ENCODE results near the gene HBQ1. TPM values are rescaled to one million over a fixed set of nuclear protein-coding genes. Genes with fewer than 3 reads are reported as not detected.
"Not testable (repeated sequence)": the region's sequence is repeated elsewhere in the genome, so short reads cannot be mapped to it uniquely, and the experiment has no call there.

HBQ1 gene
- total RNA-seq, 1 experiment from 2014 or later, result 1.5 TPM

DNA sequence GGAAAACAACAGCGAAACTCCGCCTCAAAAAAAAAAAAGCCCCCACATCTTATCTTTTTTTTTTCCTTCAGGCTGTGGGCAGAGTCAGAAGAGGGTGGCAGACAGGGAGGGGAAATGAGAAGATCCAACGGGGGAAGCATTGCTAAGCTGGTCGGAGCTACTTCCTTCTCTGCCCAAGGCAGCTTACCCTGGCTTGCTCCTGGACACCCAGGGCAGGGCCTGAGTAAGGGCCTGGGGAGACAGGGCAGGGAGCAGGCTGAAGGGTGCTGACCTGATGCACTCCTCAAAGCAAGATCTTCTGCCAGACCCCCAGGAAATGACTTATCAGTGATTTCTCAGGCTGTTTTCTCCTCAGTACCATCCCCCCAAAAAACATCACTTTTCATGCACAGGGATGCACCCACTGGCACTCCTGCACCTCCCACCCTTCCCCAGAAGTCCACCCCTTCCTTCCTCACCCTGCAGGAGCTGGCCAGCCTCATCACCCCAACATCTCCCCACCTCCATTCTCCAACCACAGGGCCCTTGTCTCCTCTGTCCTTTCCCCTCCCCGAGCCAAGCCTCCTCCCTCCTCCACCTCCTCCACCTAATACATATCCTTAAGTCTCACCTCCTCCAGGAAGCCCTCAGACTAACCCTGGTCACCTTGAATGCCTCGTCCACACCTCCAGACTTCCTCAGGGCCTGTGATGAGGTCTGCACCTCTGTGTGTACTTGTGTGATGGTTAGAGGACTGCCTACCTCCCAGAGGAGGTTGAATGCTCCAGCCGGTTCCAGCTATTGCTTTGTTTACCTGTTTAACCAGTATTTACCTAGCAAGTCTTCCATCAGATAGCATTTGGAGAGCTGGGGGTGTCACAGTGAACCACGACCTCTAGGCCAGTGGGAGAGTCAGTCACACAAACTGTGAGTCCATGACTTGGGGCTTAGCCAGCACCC is 5.0 kb upstream of the HBQ1 start:
- no peak for DNase-seq (ENCODE audit: extremely low read depth, low read depth)

DNA sequence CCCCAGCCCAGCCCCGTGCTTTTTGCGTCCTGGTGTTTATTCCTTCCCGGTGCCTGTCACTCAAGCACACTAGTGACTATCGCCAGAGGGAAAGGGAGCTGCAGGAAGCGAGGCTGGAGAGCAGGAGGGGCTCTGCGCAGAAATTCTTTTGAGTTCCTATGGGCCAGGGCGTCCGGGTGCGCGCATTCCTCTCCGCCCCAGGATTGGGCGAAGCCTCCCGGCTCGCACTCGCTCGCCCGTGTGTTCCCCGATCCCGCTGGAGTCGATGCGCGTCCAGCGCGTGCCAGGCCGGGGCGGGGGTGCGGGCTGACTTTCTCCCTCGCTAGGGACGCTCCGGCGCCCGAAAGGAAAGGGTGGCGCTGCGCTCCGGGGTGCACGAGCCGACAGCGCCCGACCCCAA is 4.3 kb upstream of the HBQ1 start:
- DNase-seq (ENCODE audit: extremely low read depth, low read depth), result not testable (repeated sequence)

DNA sequence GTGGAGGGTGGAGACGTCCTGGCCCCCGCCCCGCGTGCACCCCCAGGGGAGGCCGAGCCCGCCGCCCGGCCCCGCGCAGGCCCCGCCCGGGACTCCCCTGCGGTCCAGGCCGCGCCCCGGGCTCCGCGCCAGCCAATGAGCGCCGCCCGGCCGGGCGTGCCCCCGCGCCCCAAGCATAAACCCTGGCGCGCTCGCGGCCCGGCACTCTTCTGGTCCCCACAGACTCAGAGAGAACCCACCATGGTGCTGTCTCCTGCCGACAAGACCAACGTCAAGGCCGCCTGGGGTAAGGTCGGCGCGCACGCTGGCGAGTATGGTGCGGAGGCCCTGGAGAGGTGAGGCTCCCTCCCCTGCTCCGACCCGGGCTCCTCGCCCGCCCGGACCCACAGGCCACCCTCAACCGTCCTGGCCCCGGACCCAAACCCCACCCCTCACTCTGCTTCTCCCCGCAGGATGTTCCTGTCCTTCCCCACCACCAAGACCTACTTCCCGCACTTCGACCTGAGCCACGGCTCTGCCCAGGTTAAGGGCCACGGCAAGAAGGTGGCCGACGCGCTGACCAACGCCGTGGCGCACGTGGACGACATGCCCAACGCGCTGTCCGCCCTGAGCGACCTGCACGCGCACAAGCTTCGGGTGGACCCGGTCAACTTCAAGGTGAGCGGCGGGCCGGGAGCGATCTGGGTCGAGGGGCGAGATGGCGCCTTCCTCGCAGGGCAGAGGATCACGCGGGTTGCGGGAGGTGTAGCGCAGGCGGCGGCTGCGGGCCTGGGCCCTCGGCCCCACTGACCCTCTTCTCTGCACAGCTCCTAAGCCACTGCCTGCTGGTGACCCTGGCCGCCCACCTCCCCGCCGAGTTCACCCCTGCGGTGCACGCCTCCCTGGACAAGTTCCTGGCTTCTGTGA is 3.5 kb upstream of the HBQ1 start, which contains the start of gene HBA1:
Gene HBA1 (plus strand): TSS at position 204 of the 906 bp plus-strand sequence. CDS start 37 bp downstream, at position 241.
- DNase-seq (ENCODE audit: extremely low read depth, low read depth), result not testable (repeated sequence)

DNA sequence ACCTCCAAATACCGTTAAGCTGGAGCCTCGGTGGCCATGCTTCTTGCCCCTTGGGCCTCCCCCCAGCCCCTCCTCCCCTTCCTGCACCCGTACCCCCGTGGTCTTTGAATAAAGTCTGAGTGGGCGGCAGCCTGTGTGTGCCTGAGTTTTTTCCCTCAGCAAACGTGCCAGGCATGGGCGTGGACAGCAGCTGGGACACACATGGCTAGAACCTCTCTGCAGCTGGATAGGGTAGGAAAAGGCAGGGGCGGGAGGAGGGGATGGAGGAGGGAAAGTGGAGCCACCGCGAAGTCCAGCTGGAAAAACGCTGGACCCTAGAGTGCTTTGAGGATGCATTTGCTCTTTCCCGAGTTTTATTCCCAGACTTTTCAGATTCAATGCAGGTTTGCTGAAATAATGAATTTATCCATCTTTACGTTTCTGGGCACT is 2.9 kb upstream of the HBQ1 start:
- no peak for DNase-seq (ENCODE audit: extremely low read depth, low read depth)

DNA sequence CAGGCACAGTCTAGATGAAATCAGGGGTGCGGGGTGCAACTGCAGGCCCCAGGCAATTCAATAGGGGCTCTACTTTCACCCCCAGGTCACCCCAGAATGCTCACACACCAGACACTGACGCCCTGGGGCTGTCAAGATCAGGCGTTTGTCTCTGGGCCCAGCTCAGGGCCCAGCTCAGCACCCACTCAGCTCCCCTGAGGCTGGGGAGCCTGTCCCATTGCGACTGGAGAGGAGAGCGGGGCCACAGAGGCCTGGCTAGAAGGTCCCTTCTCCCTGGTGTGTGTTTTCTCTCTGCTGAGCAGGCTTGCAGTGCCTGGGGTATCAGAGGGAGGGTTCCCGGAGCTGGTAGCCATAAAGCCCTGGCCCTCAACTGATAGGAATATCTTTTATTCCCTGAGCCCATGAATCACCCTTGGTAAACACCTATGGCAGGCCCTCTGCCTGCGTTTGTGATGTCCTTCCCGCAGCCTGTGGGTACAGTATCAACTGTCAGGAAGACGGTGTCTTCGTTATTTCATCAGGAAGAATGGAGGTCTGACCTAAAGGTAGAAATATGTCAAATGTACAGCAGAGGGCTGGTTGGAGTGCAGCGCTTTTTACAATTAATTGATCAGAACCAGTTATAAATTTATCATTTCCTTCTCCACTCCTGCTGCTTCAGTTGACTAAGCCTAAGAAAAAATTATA is 2.1 kb upstream of the HBQ1 start:
- DNase-seq (ENCODE audit: extremely low read depth, low read depth), result no peak

DNA sequence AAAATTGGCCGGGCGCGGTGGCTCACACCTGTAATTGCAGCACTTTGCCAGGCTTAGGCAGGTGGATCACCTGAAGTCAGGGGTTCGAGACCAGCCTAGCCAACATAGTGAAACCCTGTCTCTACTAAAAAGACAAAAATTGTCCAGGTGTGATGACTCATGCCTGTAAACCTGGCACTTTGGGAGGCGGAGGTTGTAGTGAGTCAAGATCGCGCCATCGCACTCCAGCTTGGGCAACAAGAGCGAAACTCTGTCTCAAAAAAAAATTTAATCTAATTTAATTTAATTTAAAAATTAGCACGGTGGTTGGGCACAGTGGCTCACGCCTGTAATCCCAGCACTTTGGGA is 1.6 kb upstream of the HBQ1 start:
- no peak for DNase-seq (ENCODE audit: extremely low read depth, low read depth)

DNA sequence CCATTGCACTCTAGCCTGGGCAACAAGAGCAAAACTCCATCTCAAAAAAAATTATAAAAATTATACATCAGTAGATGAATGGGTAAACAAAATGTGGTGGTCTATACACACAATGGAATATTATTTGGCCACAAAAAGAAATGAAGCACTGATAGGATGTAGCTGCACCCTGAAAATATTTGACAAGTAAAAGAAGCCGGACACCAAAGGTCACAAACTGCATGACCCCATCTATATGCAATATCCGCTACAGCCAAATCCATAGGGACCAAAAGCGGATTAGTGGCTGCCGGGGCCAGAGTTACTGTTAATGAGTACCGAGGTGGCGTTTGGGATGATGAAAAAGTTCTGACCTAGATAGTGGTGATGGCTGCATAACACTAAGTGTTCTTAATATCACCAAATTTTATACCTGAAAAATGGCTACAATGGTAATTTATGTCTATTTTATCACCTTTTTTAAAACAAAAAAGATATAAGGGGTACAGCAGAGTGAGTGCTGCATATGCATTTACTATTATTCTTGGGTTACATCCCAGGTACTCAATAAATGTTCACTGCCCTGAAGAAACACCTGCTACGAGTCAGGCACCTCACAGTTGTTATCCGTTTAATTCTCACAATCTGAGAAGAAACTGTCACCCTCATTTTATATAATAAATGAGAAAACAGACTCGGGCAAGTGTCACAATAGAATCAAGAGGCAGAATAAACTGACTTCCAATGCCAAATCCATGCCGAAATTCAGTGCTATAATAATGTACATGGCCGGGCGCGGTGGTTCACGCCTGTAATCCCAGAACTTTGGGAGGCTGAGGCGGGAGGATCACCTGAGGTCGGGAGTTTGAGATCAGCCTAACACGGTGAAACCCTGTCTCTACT is 807 bp upstream of the HBQ1 start:
- DNase-seq (ENCODE audit: extremely low read depth, low read depth), result no peak

DNA sequence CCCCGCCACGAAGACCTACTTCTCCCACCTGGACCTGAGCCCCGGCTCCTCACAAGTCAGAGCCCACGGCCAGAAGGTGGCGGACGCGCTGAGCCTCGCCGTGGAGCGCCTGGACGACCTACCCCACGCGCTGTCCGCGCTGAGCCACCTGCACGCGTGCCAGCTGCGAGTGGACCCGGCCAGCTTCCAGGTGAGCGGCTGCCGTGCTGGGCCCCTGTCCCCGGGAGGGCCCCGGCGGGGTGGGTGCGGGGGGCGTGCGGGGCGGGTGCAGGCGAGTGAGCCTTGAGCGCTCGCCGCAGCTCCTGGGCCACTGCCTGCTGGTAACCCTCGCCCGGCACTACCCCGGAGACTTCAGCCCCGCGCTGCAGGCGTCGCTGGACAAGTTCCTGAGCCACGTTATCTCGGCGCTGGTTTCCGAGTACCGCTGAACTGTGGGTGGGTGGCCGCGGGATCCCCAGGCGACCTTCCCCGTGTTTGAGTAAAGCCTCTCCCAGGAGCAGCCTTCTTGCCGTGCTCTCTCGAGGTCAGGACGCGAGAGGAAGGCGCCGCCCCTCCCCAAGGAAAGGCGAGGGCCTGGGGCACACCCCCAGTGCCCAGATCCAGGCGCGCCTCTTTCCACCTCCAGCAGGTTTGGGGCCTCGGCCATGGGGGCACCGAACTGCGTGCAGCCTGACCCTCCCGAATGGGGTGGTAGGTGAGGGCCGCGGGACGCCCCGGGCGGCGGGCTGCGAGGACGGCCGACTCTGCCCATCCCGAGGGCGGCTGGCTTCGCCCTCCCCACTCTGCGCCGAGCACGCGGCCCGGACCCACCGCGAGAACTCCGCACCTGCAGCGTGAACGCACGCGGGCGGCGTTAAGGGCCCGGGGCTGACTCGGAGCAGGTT is 664 bp downstream of the HBQ1 start:
- peak; percentile 70 for DNase-seq (ENCODE audit: extremely low read depth, low read depth)

DNA sequence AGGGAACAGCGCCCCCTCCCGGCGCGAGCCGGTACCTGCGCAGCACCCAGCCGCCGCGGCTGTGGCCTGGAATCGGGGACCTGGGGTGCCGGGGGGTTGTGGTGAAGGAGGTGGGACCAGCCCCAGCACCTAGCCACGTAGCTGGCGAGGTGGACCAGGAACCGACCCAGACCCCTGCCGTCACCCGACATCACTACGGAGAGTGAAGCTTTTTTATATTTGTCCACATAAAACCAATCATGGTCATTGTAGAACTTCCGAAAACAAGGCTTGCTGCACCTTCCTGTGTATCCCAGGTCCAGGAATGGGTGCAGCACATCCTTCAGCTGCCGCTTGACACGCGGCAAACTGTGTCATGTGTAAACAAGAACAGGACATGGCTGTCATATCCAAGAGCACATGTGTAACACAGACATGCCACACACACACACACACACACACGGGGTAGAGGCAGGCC is 1.3 kb downstream of the HBQ1 start:
- no peak for DNase-seq (ENCODE audit: extremely low read depth, low read depth)

DNA sequence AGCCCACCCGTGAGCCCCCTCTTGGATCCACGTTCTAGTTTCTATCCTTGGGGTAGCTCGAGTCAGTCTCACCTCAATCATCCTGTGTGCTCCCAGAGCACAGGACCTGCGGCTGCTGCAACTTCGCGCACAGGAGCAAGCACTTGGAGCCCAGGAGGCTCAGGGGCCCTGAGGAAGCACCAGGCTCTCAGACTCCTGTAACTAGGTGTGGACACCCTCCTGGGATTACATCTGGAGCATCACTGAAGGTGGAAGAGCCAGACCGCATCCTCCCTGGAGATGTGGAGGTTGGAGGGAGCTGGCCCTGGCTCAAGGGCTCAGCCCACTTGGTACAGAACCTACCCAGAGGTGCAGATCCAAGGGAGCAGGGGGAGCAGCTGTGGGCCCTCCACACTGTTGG is 2.7 kb downstream of the HBQ1 start:
- DNase-seq (ENCODE audit: extremely low read depth, low read depth), result no peak

DNA sequence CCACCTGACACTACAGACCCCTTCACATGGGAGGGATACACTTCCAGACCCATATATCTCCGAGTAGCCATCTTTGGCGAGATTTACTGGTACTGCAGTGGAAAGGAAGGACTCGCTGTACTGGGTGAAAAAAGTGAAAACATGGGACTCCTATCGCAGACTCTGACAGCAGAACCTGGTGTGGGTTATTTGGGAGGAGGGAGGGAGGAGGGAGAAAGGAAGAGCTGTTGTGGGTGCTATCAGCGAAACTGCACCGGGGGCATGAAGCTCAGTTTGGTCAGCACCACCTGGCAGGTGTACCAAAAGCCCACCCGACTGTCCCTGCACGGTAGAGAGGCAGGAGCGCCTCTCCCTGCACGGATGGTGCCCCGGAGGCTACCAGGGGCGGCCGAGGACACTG is 5.0 kb downstream of the HBQ1 start:
- DNase-seq (ENCODE audit: extremely low read depth, low read depth), result no peak

DNA sequence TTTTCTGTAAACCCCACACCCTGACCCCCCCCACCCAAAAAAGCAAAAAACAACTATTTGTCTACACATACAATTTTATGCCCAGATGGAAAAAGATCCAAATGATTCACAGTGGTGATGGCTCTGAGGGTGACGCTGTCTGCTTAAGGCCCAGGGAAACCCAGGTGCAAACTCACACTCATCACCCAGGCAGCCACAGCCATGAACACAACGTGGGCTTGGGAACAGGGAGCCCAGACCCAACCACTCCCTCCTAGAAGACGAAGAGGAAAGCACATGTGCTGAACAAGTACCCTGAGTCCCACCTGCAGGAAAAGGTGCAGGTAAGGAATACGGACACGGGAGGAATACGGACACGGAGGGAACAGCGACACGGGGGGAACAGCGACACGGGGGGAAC is 5.4 kb downstream of the HBQ1 start:
- DNase-seq (ENCODE audit: extremely low read depth, low read depth), result no peak

DNA sequence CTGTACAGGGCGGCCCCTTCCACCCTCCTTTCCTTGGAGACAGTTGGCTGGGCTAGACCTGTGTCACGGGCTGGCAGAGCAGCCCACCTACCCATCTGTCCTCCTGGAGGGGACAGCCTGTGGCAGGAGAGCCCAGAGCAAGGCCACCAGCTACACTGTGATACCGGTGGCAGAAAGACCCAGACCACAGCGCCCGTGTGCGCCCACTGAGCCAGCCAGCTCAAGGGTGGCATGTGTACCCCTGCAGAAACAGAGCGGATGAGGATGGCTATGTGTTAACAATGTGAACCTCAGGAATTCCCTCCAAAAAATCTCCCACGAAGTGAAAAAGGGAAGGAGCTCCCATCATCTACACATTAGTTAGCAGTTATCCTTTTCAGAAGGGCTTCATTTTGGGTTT is 7.1 kb downstream of the HBQ1 start:
- no peak for DNase-seq (ENCODE audit: extremely low read depth, low read depth)

DNA sequence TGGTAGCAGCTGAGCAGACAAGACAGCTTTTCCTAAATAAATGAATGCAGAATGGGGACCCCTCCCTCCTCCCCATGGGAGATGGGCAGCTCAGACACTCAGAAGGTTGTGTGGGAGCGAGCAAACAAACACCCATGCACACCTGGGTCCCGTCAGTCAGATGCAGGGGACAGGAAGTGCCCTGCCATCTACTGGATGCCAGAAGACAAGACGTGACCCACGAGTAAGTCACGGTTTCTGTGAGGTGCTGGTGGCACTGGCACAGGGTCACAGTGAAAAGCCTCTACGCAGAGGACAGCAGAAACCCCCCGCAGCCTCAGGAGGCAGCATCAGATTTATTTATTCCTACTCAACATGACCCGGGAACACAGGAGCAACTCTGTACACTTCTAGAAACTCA is 8.4 kb downstream of the HBQ1 start:
- no peak for DNase-seq (ENCODE audit: extremely low read depth, low read depth)

DNA sequence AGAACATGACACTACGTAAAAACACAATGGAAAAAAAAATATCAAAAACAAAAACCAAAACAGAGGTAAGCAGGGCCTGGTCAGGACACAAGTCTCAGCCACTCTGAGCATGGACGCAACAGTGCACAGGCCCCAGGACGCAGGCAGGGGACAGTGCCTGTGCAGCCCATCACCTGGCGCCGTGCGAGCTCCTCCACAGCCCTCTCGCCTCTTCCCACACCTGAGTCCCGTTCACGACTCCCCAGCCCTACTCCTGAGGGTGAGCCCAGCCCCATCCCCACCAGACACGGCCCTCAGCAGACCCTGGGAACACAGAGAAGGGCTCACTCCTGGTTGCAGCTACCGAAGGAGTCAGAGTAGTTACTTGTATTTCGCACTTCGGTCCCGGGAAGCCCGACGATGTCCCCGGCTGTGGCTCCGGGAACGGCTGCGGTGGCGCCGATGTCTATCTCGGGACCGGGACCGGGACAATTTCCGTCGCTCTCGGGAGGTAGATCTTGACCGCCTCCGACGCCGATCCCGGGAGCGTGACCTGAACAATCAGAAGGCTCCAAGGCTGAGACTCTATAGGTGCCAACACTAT is 9.4 kb downstream of the HBQ1 start:
- no peak for DNase-seq (ENCODE audit: extremely low read depth, low read depth)

DNA sequence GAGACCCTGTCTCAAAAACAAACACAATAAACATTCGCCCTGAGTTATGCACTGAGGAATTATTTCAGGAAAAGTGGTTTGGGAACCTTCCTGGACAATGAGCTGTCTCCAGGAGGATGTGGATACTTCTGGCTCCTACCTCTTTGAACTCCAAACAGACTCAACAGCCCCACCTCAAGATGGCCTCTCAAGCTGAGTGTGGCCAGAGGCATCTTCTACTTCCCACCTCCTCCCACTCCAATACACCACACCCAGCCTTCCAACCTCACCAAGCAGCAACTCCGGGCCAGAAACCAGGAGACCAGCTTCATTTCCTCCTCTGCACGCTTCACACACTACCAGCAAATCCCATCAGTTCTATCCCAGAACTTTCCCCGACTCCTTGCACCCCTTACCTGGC is 11.6 kb downstream of the HBQ1 start:
- no peak for DNase-seq (ENCODE audit: extremely low read depth, low read depth)

DNA sequence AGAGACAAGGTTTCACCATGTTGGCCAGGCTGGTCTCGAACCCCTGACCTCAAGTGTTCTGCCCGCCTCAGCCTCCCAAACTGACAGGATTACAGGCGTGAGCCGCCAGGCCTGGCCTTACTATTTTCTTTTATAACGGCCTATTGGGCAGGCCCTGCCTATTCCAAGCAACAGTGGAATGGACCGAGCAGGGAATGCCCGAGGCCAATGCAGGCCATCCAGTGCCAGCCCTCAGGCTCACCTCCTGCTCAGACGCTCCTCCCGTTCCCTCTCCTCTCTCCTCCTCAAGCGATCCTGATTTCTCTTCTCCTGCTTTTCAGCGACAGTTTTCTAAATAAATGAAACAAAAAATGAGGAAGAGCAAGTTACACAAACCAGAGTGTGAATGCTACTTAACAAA is 12.4 kb downstream of the HBQ1 start:
- no peak for DNase-seq (ENCODE audit: extremely low read depth, low read depth)

DNA sequence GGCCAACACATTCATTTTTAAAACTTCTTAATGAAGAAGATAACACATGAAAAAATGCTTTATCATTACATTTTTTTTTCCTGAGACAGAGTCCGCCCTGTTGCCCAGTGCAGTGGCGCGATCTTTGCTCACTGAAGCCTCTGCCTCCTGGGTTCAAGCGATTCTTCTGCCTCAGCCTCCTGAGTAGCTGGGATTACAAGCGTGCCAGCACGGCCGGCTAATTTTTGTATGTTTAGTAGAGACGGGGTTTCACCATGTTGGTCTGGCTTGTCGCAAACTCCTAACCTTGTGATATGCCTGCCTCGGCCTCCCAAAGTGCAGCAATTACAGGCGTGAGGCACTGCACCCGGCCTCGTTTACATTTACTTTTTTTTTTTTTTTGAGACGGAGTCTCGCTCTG is 13.2 kb downstream of the HBQ1 start:
- DNase-seq (ENCODE audit: extremely low read depth, low read depth), result no peak

DNA sequence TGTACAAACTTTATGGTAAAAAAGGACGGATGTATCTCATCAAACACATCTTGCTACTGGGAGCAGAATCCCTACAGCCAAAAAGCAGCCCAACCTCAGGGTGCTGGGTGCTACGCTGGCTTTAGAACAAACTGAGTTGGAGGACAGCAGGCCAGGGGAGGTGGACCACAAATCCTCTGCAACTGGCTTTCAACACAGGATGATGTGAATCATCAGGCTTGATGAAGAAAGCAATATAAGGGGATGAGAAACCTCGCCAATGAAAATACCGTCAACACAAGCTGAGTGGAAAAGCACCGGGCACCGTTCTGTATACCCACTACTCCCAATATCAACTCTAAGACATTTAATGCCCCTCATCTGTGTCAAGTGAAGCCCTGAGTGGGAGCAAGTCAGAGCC is 14.3 kb downstream of the HBQ1 start:
- no peak for DNase-seq (ENCODE audit: extremely low read depth, low read depth)

Measured in NCI-H460 (cell line).